ES-I3 (cell line): ENCODE results near the gene ATP5F1D.

Experiments used
- H3K36me3 ChIP-seq: 2 replicates; pipeline ENCODE4 v1.6.1; 2013; ENCODE audit warnings: mild to moderate bottlenecking, low read length, control low read depth, moderate library complexity; ENCODE audit not compliant: insufficient read depth
- H3K4me1 ChIP-seq: 2 replicates; pipeline ENCODE4 v1.6.1; 2013; ENCODE audit warnings: mild to moderate bottlenecking, control low read depth, low read length; ENCODE audit not compliant: insufficient read depth
- H3K9ac ChIP-seq: 2 replicates; pipeline ENCODE4 v1.6.1; 2013; ENCODE audit warnings: low read depth, mild to moderate bottlenecking, low read length, moderate library complexity
- H3K9me3 ChIP-seq: 2 replicates; pipeline ENCODE4 v1.6.1; 2013; ENCODE audit warnings: mild to moderate bottlenecking, low read length, moderate library complexity; ENCODE audit not compliant: control insufficient read depth, insufficient read depth

The ATP5F1D gene

GRCh38 chr19:1285737-1286360 lies 44.3 kb downstream of the ATP5F1D start, which contains the start of gene EFNA2:
TSS of gene EFNA2 (plus strand) at chr19:1285873. CDS start at chr19:1286169, 296 bp downstream.
- Histone ChIP-seq H3K9me3 (no peaks in the 10 kb centered on the region), H3K4me1 (no peaks in the 10 kb centered on the region; the same call in 1 of the 2 replicates), H3K9ac (peak within 1 kb of the TSS; percentile 57), H3K36me3 (no peaks in the 10 kb centered on the region)

GRCh38 chr19:1286487-1287353 lies 45.2 kb downstream of the ATP5F1D start:
- Histone ChIP-seq H3K9ac (peak overlapping the region; percentile 57), H3K4me1 (no peaks in the 10 kb centered on the region; the same call in 1 of the 2 replicates), H3K36me3 (no peaks in the 10 kb centered on the region), H3K9me3 (no peaks in the 10 kb centered on the region)

- Histone ChIP-seq H3K36me3 (no peaks in the 10 kb centered on the region), H3K9me3 (no peaks in the 10 kb centered on the region), H3K9ac (no peak overlapping the region), H3K4me1 (no peaks in the 10 kb centered on the region; the same call in 1 of the 2 replicates)
Measured at GRCh38 chr19:1287354-1288225, 46.0 kb downstream of the ATP5F1D start.

- Histone ChIP-seq H3K4me1 (no peaks in the 10 kb centered on the region; the same call in 1 of the 2 replicates), H3K9ac (no peak overlapping the region), H3K36me3 (no peaks in the 10 kb centered on the region), H3K9me3 (no peaks in the 10 kb centered on the region)
Measured at GRCh38 chr19:1288226-1288612, 46.7 kb downstream of the ATP5F1D start.

GRCh38 chr19:1288833-1289685 lies 47.5 kb downstream of the ATP5F1D start:
- Histone ChIP-seq H3K9ac (no peak overlapping the region), H3K9me3 (no peaks in the 10 kb centered on the region), H3K36me3 (no peaks in the 10 kb centered on the region), H3K4me1 (no peaks in the 10 kb centered on the region; the same call in 1 of the 2 replicates)

- Histone ChIP-seq H3K9ac (no peak overlapping the region), H3K36me3 (no peaks in the 10 kb centered on the region), H3K9me3 (no peaks in the 10 kb centered on the region), H3K4me1 (no peaks in the 10 kb centered on the region; the same call in 1 of the 2 replicates)
Measured at GRCh38 chr19:1289686-1290025, 48.1 kb downstream of the ATP5F1D start.

- Histone ChIP-seq H3K4me1 (no peaks in the 10 kb centered on the region; the same call in 1 of the 2 replicates), H3K36me3 (no peaks in the 10 kb centered on the region), H3K9ac (no peak overlapping the region), H3K9me3 (no peaks in the 10 kb centered on the region)
Measured at GRCh38 chr19:1290196-1290702, 48.7 kb downstream of the ATP5F1D start.

GRCh38 chr19:1290703-1291651 lies 49.4 kb downstream of the ATP5F1D start:
- H3K9me3 ChIP-seq: no peaks in the 10 kb centered on the region

GRCh38 chr19:1291761-1292418 lies 50.3 kb downstream of the ATP5F1D start:
- Histone ChIP-seq H3K36me3 (no peaks in the 10 kb centered on the region), H3K9ac (no peak overlapping the region), H3K4me1 (no peaks in the 10 kb centered on the region; the same call in 1 of the 2 replicates), H3K9me3 (no peaks in the 10 kb centered on the region)

More at GRCh38 chr19:1290703-1291651, 49.4 kb downstream of the ATP5F1D start:
- no peaks in the 10 kb centered on the region; the same call in 1 of the 2 replicates for H3K4me1 ChIP-seq
- no peaks in the 10 kb centered on the region for H3K36me3 ChIP-seq
- H3K9ac ChIP-seq: no peak overlapping the region

- H3K9ac ChIP-seq: no peak overlapping the region
Measured at GRCh38 chr19:1292419-1293151, 51.0 kb downstream of the ATP5F1D start.

GRCh38 chr19:1293782-1294604 lies 52.4 kb downstream of the ATP5F1D start:
- Histone ChIP-seq H3K4me1 (no peaks in the 10 kb centered on the region), H3K9ac (no peak overlapping the region), H3K36me3 (no peaks in the 10 kb centered on the region), H3K9me3 (no peaks in the 10 kb centered on the region)

More at GRCh38 chr19:1292419-1293151, 51.0 kb downstream of the ATP5F1D start:
- Histone ChIP-seq H3K4me1 (no peaks in the 10 kb centered on the region), H3K36me3 (no peaks in the 10 kb centered on the region), H3K9me3 (no peaks in the 10 kb centered on the region)
